ENCODE results near the gene MFSD2B. TPM values are rescaled to one million over a fixed set of nuclear protein-coding genes. Genes with fewer than 3 reads are reported as not detected.

The MFSD2B gene
- polyA plus RNA-seq, 3 donors = 0.06 to 0.18 TPM; not detected in 1

Other genes starting within 250 kb of the MFSD2B start
- gene ATAD2B, start 83.0 kb upstream of the MFSD2B start, polyA plus RNA-seq = 1 to 10 TPM; 2.0 to 3.9 (median 3.2) TPM
- 10 to 100 TPM in 1 of 3 donors, 1 to 10 TPM in 2; 2.8 to 15.1 (median 7.7) TPM for gene UBXN2A, start 69.6 kb upstream of the MFSD2B start, polyA plus RNA-seq
- gene WDCP, start 37.3 kb downstream of the MFSD2B start, polyA plus RNA-seq = 1 to 10 TPM; 1.9 to 2.0 (median 1.9) TPM
- gene FKBP1B, start 39.7 kb downstream of the MFSD2B start, polyA plus RNA-seq = 1 to 10 TPM; 6.7 to 8.2 (median 7.9) TPM
- gene SF3B6, start 66.2 kb downstream of the MFSD2B start, polyA plus RNA-seq = 100 to 1,000 TPM in 1 of 3 donors, 10 to 100 TPM in 2; 57.6 to 137 (median 86.0) TPM
- gene TP53I3, start 74.7 kb downstream of the MFSD2B start, polyA plus RNA-seq = 10 to 100 TPM; 14.6 to 50.4 (median 33.0) TPM
- gene PFN4, start 113.2 kb downstream of the MFSD2B start, polyA plus RNA-seq = under 1 TPM; 0.31 to 0.79 (median 0.46) TPM
- 10 to 100 TPM in 2 of 3 donors, 1 to 10 TPM in 1; 3.1 to 27.1 (median 10.8) TPM for gene FAM228B, start 113.4 kb downstream of the MFSD2B start, polyA plus RNA-seq
- 1 to 10 TPM in 2 of 3 donors, under 1 TPM in 1; 0.29 to 5.6 (median 4.0) TPM for gene FAM228A, start 165.0 kb downstream of the MFSD2B start, polyA plus RNA-seq